Limb (tissue), 2 donors: Measurements from ENCODE around the gene ABCB1.
"Not testable (repeated sequence)": the region's sequence is repeated elsewhere in the genome, so short reads cannot be mapped to it uniquely, and the experiment has no call there.

ENCODE experiments used
- DNase-seq, 2 donors: peaks; one replicate each; pipeline ENCODE4 v3.0.0-alpha.2; 2016; ENCODE audit errors: extremely low spot score in 2 of 2

The ABCB1 gene

GRCh38 chr7:87473986-87474385 lies 126.7 kb downstream of the ABCB1 start:
- peak in 1 of 2 donors; percentile 18 for DNase-seq

- no peak for DNase-seq
Measured at GRCh38 chr7:87473192-87473591, 127.5 kb downstream of the ABCB1 start.

- DNase-seq = no peak
Measured at GRCh38 chr7:87471473-87471872, 129.2 kb downstream of the ABCB1 start.

DNA sequence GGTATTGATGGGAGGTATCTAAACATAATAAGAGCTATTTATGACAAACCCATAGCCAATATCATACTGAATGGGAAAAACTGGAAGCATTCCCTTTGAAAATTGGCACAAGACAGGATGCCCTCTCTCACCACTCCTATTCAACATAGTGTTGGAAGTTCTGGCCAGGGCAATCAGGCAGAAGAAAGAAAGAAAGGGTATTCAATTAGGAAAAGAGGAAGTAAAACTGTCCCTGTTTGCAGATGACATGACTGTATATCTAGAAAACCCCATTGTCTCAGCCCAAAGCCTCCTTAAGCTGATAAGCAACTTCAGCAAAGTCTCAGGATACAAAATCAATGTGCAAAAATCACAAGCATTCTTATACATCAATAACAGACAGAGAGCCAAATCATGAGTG lies 131.5 kb downstream of the ABCB1 start:
- not testable (repeated sequence) for DNase-seq

- DNase-seq = not testable (repeated sequence)
Measured at GRCh38 chr7:87465534-87465880, 135.2 kb downstream of the ABCB1 start.

DNA sequence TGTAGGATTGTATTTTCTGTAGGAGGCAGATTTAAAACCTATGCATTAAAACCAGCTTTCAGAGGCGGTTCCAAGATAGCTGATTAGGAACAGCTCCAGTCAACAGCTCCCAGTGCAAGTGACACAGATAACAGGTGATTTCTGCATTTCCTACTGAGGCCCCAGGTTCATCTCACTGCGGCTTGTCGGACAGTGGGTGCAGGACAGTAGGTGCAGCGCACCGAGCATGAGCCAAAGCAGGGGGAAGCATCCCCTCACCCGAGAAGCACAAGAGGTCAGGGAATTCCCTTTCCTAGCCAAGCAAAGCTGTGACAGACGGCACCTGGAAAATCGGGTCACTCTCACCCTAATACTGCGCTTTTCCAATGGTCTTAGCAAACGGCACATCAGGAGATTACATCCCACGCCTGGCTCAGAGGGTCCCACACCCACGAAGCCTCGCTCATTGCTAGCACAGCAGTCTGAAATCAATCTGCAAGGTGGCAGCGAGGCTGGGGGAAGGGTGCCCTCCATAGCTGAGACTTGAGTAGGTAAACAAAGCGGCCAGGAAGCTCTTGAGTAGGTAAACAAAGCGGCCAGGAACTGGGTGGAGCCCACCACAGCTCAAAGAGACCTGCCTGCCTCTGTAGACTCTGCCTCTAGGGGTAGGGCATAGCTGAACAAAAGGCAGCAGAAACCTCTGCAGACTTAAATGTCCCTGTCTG lies 135.7 kb downstream of the ABCB1 start:
- DNase-seq = not testable (repeated sequence)

DNA sequence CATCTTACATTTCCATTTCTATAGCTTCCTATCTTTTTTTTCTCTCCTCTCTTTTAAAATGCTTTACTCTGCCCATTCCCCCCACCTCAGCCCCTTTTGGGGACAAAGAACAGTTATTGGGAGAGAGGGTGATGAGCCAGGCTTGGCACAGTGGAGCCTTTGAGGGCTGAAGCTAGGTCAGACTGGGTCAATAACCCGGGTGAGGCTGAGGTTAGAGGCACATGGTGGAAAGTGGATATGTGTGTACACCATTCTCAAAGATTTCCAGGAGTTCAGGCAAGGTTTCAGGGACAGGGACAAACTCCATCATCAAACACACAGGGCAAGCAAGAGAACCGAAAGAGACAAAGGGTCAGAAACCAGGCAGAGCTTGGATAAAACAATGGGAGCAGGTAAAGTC lies 136.7 kb downstream of the ABCB1 start:
- DNase-seq = no peak

DNA sequence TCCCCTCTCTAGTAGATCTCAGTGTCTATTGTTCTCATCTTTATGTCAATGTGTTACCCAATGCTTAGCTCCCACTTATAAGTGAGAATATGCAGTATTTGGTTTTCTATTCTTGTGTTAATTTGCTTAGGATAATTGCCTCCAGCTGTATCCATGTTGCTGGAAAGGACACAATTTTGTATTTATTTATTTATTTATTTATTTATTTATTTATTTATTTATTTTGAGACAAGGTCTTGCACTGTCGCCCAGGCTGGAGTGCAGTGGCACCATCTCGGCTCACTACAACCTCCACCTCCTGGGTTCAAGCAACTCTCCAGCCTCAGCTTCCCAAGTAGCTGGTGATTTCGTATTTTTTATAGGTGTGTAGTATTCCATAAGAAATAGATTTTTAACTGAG lies 140.2 kb downstream of the ABCB1 start:
- not testable (repeated sequence) for DNase-seq

- DNase-seq = no peak
Measured at GRCh38 chr7:87459941-87460340, 140.7 kb downstream of the ABCB1 start.

DNA sequence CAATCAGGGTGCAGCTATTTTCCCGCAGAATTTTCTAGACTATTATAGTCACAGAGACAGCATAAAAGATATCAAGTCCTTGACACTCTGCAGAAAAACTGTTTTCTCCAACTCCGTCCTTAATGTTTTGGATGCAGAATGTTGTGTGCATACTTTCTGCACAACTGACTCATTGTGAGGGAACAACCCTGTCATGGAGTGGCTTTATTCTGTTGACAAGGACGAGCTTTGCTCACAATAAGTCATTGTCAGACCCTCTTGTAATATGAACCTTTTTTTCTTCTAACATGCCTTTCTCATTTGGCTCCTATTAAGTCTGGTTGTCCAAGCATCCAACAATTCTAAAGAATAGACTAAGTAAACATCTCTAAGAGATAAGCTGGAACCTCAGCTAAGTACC lies 142.5 kb downstream of the ABCB1 start:
- no peak for DNase-seq

DNA sequence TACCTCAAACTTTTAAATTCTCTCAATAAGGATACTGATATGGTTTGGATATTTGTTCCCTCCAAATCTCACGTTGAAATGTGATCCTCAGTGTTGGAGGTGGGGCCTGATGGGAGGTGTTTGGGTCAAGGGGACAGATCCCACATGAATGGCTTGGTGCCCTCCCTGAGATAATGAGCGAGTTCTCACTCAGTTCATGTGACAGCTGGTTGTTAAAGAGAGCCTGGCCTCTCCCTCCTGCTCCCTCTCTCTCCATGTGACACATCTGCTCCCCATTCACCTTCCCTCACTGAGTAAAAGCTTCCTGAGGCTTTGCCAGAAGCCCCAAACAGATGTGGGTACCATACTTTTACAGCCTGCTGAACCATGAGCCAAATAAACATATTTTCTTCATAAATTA lies 144.4 kb downstream of the ABCB1 start:
- no peak for DNase-seq
